Esophagus squamous epithelium (tissue), 4 donors: ENCODE data around the gene NT5C3A.

Source experiments
- CTCF ChIP-seq, 6 experiments: fragments of 450-650 bp in 4 of 6; fragments of 200-600 bp in 2 of 6; sonication (generic) in 2 of 6; IDR thresholded peaks; one replicate each; pipeline ENCODE4 v1.5.1; 2016 to 2019; ENCODE audit warnings: antibody characterized with exemption in 6 of 6, mild to moderate bottlenecking in 4 of 6, moderate library complexity in 4 of 6
- POLR2A ChIP-seq, 4 donors: fragments of 450-650 bp; IDR thresholded peaks; one replicate each; pipeline ENCODE4 v1.6.1; 2017; ENCODE audit warnings: antibody characterized with exemption in 4 of 4, mild to moderate bottlenecking in 4 of 4, moderate library complexity in 3 of 4

GRCh38 chr7:33108554-33109004, 46.0 kb upstream of the NT5C3A start:
- TF ChIP-seq CTCF (IDR thresholded peaks at IDR 0.05) (no peak), POLR2A (IDR thresholded peaks at IDR 0.05) (peak in 1 of 4 donors; percentile 2)
